NCI-H2196 treated with DMSO at 0.1 percent for 48 hours (cell line): ENCODE data around the gene SLC25A25.
A peak's percentile ranks its signal among the peaks of the same experiment; 100 is the strongest.
"Not testable (repeated sequence)": the region's sequence is repeated elsewhere in the genome, so short reads cannot be mapped to it uniquely, and the experiment has no call there.

Experiments
- DNase-seq: peaks from one replicate; lab custom pipeline; 2025; ENCODE audit not compliant: unreplicated experiment; lab: John Stamatoyannopoulos, UW

The SLC25A25 gene

DNA sequence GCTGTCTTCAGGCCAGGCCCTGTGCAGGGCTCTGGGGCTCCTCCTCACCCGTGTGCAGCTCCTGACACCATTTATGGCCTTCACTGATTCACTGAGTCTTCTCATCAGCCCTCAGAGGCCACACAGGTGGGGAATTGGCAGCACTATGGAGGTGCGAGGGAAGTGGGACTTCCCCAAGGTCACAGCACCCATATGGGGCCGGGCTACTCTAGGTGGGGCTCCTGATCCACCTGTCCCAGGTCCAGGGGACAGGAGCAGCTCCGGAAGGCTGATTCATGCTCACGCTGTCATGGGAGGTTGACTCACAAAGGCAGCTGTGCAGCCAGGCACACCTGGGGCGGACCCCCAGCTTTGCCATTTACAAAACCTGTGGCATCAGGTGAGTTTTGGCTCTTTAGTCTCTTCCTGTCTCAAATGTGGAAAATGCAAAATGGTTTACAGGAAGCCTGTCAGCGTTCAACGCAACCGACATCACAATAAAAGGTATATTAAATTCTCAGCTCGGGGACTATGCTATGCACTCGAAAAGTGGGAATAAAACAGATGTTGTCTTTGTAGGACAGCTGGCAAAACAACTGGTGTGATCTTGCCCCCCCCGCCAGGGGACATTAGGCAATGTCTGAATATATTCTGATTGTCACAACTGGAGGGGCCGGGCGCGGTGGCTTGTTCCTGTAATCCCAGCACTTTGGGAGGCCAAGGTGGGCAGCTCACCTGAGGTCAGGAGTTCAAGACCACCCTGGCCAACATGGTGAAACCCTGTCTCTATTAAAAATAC lies 15.9 kb upstream of the SLC25A25 start:
- DNase-seq = no peak

DNA sequence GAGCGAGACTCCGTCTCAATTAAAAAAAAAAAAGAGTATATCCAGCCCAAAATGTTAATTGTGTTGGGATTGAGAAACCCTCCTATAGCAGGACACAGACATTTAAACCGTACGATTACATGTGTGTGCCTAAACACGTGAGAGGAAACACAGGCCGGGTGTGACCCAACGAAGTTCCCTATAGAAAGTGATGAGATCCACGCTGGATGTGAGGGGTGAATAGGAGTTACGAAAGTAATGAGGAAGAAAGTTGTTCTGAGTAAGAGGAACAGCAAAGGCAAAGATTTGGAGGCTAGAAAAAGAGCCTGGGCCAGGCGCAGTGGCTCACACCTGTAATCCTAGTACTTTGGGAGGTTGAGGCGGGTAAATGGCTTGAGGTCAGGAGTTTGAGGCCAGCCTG lies 14.5 kb upstream of the SLC25A25 start:
- DNase-seq = no peak

DNA sequence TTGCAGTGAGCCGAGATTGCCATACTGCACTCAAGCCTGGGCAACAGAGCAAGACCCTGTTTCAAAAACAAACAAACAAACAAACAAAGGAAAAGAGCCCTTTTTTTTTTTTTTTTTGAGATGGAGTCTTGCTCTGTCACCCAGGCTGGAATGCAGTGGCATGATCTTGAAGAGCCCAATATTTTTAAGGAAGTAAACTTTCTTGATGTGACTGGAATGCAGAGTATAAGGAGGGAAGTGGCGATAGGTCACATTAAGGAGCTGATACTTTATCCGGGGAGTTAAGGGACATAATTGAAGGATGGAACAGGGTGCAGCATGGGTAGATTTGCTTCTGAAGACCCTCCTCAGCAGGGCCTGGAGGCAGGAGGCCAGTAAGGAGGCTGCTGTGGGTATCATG lies 13.9 kb upstream of the SLC25A25 start:
- DNase-seq = no peak

DNA sequence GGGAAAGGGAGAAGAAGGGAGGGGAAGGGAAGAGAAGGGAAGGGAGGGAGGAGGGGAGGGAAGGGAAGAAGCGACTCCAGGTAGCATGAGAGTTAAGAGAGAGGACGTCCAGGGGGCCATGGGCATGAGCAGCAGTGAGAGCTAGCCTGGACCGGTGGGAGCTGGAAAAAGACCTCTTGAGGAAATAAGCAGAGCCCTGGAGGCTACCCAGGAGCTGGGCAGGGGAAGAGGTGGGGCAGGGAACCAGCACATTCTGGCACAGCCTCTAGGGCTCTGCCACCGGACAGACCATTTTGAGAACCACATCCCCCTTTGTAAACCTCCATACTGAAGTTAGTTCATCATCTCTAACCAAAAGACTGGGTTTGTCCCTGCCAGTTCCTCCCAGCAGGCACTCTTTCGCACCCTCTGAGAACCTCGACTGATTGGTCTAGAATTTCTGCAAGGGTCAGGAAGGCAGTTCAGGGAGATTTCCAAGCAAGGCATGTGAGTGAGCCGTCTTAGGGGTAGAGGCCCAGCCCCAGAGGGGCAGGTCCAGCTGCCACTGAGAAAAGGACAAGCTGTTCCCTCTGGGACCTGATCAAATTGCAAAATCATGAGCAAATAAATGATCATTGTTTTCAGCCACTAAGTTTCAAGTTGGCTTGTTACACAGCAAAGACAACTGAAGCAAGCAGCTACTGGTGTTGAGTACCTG lies 12.5 kb upstream of the SLC25A25 start:
- no peak for DNase-seq

DNA sequence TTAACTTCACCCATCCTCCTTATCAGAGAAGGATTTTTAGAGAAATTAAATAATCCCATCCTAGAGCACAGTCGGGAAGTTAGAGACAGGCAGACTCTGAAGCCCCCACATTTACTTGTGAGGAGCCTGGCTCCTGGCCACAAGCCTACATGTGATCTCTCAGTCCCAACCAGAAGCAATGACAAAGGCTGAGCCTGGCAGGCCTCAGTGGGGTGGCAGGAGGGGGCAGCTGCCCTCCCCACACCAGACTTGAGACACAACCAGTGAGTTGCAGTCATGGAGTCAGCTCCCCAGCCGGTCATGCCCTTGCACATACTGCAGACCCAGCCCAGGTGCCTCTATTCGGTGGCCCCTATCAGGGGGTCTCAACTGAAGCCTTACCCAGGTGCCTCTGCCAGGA lies 11.9 kb upstream of the SLC25A25 start:
- no peak for DNase-seq

DNA sequence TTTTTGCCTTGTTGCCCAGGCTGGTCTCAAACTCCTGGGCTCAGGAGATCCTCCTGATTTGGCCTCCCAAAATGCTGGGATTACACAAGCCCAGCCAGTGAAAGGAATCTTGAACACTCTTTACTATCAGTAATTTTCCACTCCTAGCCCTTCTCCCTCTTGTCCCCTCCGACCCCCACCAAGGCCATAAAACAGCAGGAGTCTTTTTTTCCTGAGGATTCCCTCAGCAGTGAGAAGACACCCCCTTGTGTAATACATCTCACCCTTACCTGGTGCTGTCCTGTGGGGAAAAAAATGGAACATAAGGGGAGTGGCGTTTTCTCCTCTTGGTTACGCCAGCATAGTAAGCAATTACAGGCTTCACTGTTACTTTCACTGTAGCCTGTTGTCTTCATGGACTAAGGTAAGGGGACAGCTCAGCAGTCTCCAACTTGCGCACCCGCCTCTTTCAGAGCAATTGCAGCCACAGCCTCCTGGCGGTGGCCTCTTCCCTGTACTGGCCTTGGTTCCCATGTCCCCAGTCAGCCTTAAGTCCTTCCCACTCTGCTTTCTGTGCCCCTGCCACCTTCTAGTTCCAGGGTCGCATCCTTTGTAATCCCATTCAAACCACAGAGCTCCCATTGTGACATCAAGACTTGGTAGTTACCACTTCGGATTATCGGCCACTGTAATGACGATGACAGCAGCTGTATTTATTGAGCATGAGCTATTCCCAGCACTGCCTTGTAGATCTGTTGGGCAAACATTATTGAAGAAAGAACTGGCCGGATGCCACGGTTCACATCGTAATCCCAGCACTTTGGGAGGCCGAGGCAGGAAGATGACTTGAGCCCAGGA lies 10.9 kb upstream of the SLC25A25 start:
- no peak for DNase-seq

DNA sequence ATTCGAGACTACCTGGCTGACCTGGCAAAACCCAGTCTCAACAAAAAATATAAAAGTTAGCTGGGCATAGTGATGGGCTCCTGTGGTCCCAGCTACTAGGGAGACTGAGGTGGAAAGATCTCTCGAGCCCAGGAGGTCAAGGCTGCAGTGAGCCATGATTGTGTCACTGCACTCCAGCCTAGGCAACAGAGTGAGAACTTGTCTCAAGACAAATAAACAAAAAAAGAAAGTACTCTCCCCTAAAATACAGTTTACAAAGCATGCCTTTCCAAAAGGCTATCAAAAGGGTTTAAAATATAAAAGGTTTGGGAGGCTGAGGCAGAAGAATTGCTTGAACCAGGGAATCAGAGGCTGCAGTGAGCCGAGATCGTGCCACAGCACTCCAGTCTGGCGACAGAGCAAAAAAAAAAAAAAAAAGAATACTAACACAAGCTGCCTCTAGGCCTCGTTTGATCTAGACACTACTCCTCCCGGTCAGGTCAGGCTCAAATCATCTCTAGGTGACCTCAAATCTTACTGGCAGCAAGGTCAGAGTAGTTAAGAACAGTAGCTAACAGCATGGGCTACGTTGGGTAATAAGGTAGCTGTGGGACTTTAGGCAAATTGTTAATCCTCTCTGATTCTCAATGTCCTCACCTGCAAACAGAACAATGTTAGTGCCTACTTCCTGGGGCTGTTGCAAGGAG lies 10.2 kb upstream of the SLC25A25 start:
- DNase-seq = no peak

DNA sequence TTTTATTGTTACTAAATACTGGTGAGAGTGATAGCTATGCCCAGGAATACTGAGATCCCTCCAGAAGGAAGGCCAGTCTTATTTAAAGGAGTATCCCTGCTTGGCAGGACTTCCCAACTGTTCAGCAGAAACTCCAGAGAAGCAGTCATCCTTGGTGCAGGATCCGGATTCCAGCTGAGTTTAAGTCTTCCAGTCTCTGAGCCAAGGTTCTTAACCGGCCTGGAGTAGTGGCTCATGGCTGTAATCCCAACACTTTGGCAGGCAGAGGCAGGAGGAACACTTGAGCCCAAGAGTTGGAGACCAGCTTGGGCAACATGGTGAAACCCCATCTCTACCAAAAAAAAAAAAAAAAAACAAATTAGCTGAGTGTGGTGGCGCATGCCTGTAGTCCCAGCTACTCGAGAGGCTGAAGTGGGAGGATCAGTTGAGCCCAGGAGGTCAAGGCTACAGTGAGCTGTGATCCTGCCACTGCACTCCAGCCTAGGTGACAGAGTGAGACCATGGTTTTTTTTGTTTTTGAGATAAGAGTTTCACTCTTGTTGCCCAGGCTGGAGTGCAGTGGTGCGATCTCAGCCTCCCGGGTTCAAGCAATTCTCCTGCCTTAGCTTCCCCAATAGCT lies 8.6 kb upstream of the SLC25A25 start:
- DNase-seq = no peak

DNA sequence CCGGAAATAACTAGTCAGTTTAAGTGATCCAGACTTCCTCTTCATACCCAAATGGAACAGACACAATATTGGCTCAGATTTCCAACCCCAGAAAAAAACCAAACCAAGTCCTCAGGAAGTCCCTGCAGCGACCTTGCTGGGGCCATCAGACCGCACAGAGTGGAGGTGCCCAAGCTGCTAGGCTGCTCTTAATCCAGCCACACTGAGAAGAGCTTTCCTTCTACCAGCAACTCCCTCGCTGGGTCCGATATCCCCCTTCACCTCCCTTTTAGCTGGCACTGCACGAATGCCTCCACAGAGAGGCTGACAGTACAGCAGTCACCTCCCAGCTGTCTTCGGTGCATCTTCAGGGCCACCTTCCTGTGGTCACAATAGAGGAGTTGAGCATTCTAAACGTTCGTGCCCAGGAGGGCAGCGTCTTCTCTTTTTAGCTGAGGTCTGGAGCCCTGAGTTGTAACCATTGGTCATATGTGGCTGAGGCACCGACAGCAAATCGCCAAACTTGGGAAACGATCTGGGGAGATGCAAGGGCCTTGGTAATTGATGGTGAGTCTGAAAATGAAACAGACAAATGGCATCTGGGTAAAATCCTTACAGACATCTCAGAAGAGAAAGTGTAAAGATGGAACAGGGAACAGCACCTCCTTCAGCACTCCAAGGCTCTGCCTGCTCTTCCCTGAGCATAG lies 6.6 kb upstream of the SLC25A25 start:
- DNase-seq = no peak

DNA sequence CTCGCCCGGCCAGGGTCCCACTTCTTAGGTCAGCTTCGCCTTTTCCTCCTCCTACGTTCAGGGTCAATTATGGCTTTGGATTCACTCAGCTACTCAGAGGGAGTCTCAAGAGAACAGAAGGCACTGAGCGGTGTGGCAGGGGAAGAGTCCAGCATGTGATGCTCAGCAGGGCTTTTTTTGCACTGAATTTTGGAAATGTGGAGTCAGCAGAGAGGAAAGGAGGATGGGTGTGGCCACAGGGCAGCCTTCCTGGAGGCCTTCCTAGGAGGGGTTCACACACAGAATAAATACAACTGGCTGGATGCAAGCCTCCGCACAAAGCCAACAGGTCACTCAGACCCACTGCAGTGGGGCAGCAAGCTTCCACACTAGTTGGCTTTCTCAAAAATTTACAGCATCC lies 5.8 kb upstream of the SLC25A25 start:
- no peak for DNase-seq

DNA sequence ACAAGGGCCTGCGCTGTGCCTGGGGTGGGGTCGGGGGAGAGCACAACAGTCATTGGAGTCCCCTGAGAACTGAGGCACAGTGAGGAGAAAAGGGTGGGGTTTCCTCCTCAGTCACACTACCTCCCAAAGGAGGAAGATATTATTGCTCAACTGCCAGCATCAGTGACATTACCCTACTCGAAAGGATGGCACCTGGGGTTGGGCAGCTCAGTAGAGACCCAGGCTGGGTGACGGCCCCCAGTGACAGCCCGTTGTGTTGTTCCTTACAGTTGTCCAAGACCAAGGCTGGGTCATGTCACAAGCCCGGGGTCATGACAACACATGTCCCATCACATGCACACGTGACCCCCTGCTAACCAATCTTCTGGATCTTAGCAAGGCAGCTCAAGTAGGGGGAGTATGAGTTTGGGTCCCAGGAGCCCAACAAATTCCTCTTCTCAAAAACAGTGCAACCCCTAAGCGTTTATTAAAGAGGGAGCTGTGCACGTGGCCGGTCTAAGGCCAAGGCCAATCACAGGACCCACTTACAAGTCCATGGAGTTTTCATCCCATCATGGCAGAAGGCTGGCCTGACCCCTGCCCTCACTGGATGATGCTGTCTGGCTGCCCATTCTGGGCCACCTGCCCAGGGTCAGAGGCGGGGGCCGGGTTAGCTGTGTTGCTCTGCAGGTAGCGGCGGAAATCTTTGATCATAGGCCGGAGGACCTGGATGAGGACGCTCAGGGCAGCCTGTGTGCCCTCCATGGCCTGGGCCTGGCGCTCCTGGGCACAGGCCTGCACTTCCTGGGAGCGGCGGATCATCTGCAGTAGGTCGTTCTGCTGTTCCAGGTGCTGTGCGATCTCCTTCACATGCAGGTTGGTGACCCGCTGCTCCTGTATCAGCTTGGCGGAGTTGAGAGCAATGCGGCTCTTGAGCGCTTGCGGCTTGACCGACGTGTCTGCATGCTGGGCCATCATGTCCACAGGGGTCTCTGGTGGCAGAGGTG lies 4.9 kb upstream of the SLC25A25 start:
- DNase-seq = no peak

DNA sequence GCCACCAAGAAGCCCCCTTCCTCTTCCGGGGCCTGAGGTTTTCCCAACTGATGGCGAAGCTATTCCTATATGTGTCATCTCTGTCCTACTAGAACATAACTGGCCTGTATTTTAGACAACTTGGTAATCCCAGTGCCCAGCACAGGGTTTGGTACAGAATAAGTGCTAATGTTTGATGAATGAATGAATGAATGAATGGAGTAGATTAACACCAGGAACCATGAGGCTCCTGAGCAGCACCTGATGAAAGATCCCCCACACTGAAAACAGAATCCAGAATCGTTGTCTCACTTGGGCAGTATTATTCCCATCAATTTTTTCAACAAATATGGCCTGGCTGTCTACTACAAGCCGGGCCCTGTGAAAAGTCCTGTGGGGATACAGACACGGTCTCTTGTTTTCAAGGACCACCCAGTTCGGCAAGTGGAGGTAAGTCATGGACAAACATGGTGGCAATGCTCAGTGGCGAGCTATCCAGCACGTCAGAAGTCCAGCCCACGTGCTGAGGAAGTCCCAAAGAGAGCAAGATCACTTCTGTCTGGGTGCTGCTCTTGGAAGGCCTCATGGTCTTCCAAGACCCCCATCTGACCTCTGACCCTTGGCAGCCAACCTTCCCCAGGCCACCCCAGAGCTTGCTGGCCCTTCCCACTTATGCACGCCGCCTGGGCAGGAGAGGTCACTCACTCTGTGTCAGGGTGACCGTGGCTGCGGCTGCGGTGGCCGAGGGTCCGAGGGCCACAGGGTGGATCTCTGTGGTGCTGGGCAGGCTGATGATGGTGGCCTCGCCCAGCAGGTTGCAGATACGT lies 1.9 kb upstream of the SLC25A25 start:
- DNase-seq = no peak

DNA sequence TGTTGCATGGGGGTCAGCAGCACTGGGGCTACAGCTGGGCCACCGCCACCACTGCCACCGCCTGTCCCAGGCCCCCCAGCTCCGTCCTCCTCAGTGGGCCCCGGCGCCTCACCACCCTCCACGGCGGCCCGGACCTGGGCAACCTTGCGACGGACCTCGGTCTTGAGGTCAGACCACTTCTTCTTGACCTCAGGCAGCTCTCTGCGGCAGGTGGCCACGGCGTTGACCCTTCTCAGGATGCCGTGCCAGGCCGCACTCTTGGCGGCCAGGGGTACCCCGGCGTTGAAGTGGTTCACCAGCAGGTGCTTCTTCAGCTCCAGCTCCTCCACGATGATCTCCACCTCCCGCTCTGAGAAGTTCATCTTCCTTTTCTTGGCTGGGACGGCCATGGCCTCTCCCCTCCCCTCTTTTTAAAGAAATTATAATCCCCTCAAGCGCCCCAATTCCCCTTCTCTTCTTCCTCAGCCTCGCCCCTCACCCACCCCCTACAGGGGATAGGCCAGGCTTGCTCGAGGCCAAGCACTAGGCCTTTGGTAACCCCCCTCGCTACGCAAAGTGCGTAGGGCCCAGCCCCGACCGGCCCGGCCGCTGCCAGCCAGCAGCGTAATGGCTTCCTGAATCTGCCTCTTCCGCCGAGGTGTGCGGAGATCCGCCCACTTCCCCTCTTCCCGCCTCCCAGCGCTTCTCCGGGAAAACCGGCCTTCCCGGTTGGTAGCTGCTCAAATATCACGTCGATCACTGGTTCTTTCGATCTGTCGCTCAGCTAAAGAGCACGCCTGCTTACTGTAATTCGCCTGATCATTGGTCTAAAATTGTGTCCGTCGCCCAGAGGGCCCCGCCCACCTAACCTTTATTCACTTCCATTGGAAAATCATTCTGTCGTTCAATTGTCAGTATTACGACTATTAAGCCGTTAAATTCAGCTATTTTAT lies 1.1 kb upstream of the SLC25A25 start, which contains the start of gene NAIF1:
Gene NAIF1, minus strand, starts transcription at position 608 of the 932 bp plus-strand sequence. Its CDS starts 219 bp downstream, at position 389.
- peak; percentile 97 for DNase-seq

DNA sequence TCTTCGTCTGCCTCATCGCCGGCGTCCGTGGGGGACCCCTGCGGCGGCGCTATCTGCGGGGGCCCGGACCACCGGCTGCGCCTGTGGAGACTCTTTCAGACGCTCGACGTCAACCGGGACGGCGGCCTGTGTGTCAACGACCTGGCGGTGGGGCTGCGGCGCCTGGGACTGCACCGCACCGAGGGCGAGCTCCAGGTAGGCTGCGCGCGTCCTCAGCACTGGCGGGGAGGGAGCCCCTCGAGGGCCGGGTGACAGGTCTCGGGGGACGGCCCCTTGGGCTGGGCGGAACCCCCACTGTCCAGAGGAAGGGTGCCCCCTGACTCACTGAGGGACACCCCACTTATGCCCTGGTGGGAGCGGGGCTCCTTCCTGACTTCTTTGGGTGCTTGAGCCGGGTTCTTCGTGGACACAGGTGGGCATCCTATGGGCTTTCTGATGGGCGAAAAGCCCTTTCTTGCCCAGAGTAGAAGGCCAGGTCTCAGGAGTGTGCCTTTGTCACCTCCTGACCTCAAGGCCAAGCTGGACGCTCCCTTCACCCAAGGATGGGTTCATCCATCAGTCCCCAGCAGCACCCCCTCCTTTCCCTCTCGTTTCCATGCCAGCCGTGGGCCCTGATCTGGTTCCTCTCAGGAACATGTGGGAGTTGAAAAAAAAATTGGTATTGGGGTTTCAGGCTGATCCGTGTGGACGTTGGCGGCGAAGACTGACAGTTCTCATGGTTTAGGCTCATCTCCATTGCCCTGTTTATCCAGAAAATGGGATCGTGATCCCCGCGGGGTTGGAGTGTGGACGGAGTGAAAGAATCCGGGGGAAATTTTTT lies 564 bp downstream of the SLC25A25 start:
- no peak for DNase-seq

DNA sequence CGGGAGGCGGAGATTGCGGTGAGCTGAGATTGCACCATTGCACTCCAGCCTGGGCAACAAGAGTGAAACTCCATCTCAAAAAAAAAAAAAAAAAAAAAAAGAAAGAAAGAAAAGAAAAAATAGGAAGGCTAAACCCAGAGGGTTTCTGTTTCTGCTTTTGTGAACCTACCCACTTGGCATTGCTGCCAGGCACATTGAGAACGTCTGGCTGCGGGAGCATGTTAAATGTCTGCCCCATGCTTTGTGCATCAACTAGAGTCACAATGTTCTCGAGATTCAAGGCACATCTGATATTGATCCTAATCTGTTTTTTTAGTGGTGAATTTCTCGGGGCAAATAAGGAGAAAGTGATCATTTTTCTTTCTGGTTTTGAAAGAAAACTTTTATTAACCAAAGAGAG lies 2.8 kb downstream of the SLC25A25 start:
- no peak for DNase-seq

DNA sequence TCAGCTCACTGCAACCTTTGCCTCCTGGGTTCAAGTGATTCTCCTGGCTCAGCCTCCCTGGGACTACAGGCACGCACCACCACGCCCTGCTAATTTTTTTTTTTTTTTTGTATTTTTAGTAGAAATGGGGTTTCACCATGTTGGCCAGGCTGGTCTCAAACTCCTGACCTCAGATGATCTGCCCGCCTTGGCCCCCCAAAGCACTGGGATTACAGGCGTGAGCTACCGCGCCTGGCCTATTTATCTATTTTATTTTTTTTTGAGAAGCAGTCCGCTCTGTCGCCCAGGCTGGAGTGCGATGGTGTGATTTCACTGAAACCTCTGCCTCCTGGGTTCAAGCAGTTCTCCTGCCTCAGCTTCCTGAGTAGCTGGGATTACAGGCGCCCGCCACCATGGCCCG lies 3.4 kb downstream of the SLC25A25 start:
- not testable (repeated sequence) for DNase-seq
